8988T (cell line): ENCODE data around the gene ZNF157.
"Not testable (repeated sequence)": the region's sequence is repeated elsewhere in the genome, so short reads cannot be mapped to it uniquely, and the experiment has no call there.

Experiments used
- DNase-seq: peaks from one replicate; pipeline ENCODE4 v3.0.0; 2011

Gene ZNF157

DNA sequence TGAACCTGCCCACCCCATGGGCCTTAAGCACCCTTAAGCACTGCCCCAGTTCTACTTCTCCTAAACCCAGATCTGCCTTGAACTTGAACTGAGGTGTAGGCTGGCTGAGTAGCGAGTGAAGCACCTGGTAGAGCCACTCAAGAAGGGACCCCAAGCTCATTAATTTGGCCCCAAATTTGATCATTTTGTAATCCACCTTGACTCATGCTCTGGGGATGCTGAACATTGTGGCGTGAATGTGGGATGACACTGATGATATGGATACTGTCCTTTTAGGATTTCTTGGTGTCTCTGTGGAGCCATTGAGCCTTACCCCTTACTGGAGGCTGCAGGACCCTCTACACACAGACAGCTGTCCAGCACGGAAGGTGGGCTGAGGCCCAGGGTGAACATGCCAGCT, at the start of gene ZNF157:
TSS of gene ZNF157 (plus strand) at position 301 of the 400 bp plus-strand sequence. CDS start at position 392, 91 bp downstream.
- DNase-seq, result no peak

DNA sequence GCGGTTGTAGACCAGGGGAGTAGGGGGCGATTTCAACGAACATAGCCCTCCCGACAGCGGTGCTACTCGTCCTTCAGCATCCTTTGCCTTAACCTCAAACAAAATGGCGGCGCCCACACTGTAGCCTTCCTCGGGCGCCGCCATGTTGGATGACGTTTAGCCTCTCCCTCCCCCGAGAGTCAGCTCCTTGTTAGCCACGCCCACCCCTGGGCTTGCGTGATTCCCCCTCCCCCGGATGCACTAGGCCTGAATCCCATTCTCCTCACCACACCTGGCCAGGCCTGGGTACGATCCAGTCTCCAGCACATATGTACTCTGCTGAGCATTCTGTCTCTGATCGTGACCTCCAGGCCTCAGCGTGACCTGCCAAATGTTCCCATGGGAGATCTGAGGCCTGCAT, 49.0 kb upstream of the ZNF157 start:
- no peak for DNase-seq

DNA sequence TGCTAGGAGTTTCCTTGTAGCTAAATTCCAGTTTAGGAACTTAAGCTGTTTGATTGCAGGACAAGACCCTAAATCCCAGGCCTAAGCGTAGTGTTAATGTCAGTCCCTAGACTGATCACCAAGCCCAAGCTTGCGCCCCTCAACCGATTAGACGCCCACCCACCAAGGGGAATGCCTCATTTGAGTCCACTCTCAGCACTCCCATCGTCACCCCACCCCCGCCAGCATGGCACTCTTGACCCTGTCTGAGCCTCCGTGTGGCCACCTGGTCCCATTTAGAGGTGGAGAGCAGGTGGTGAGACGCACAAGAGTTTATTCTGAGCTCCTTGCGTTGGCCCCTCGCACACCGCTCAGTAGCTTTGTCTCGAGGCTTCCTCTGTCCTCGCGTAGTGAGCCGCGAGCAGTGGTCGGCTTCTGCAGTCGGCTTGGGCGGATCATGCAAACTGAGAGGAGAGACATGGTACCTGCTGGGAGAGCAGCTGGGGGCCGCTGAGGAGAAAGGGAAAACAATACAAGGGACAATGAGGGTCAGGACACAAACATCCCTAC, 48.5 kb upstream of the ZNF157 start:
- no peak for DNase-seq

DNA sequence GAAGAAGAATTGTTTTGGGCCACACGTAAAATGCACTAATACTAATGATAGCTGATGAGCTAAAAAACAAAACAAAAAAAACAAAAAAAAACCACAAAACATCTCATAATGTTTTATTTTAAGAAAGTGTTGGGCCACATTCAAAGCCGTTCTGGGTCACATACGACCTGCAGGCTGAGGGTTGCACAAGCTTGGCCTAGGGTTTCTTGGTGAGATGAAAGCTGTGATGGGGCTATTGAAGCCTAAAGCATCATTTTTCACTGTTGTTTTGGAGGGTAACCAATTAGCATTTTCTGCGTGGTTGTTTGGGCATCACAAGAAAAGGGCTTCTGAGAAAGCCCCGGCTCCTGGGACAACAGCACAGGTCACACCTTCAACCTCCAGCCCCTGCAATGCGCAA, 42.5 kb upstream of the ZNF157 start:
- no peak for DNase-seq

DNA sequence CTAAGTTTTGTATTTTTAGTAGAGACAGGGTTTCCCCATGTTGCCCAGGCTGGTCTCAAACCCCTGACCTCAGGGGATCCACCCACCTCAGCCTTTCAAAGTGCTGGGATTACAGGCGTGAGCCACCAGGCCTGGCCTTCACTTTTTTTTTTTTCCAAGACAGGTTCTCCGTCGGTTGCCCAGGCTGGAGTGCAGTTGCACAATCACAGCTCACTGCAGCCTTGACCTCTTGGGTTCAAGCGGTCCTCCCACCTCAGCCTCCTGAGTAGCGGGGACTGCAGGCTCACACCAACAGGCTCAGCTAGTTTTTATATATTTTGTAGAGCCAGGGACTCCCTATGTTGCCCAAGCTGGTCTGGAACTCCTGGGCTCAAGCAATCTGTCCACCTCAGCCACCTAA, 37.6 kb upstream of the ZNF157 start:
- not testable (repeated sequence) for DNase-seq

DNA sequence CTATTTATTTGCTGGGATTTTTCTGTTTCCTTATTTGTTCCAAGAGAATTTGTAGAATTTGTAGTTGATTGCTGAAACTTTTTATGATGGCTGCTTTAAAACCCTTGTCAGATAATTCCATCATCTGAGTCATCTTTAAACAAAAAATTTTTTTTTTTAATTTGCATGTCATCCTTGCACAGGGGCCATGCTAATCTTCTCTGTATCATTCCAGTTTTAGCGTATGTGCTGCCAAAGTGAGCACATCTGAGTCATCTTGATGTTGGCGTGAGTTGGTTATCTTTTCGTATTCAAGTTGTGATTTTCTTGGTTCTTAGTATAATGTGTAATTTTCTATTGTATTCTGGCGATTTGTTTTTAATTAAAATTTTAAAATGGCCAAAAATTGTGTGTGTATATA, 18.7 kb upstream of the ZNF157 start:
- DNase-seq, result no peak

DNA sequence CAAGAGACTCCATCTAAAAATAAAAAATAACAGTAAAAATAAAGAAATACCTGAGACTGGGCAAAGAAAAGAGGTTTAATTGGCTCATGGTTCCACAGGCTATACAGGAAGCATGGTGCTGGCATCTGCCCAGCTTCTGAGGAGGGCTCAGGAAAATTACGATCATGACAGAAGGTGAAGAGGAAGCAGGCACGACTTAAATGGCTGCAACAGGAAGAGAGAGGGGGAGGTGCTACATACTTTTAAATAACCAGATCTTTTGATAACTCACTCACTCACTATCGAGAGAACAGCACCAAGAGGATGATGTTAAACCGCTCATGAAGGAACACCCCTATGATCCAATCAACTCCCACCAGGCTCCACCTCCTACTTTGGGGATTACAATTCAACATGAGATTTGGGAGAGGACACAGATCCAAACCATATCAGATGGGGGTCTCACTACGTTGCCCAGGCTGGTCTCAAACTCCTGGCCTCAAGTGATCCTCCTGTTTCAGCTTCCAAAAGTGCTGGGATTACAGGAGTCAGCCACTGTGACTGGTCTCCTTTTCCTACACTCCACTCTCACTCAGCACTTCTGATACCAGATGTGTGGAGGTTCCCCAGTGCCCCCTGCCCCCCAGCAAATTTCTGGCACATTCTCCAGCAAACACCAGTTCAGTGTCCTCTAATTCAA, 11.9 kb upstream of the ZNF157 start:
- no peak for DNase-seq

DNA sequence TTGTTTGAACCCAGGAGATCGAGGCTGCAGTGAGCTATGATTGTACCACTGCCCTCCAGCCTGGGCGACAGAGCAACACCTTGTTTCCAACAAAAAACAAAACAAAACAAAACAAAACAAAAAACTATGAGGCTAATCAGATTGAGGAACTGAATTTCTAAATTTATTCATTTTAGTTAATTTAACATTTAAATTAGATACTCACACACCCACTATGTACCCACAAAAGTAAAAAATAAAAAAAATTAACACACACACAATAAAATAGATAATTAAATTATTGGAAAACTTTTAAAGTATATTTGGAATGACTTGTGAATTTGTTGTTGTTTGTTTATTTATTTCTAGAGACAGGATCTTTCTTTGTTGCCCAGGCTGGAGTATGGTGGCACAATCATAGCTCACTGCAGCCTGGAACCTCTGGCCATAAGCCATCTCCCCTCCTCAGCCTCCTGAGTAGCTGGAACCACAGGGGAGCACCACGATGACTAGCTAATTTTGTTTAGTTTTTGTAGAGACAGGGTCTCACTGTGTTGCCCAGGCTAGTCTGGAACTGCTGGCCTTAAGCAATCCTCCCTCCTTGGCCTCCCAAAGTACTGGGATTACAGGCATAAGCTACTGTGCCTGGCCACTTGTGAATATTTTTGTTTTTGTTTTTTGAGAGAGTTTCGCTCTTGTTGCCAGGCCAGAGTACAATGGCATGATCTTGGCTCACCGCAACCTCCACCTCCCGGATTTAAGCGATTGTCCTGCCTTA, 9.8 kb upstream of the ZNF157 start:
- DNase-seq, result no peak

DNA sequence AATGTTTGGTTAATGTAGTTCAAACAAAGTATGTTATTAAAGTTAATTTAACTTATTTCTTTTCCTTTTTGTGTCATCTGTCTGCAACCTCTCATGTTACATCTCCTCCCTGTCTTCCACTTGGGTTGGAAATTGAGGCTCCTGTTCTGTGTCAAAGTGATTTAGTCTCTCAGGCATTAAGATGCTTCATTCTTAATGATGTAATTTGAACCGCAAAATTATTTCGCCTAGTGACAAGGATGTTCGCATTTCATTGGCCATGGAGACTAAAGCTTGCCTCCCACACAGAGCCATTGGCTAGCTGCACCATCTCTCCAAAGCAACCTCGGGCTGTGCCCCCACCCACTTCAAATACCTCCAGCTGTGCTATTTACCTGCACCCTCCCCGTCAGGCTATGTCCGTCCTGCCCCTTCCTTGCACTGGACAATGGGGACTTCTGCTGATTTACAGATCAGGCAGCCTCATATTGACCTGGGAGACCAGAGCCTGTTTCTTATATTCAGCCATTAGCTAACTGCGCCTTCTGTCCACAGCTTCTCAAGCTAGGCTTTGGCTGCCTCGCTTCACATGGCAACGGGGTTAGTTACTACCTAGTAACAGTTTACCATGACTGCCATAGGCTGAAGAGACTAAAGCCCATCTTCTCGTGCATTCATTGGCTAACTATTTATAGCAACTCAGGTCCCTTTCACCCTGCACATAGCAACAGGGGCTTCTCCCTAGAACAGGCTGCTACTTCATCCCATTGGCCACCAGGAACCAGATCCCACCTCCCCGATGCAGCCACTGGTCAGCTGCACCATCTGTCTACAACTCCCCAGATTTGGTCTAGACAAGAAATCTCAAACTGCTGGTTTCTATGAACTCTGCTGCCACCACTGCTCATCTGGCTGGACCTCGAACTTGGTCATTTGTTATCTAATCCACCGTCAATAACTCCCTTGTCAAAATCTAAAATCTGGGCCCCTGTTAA, 8.6 kb upstream of the ZNF157 start:
- DNase-seq, result peak; percentile 66

DNA sequence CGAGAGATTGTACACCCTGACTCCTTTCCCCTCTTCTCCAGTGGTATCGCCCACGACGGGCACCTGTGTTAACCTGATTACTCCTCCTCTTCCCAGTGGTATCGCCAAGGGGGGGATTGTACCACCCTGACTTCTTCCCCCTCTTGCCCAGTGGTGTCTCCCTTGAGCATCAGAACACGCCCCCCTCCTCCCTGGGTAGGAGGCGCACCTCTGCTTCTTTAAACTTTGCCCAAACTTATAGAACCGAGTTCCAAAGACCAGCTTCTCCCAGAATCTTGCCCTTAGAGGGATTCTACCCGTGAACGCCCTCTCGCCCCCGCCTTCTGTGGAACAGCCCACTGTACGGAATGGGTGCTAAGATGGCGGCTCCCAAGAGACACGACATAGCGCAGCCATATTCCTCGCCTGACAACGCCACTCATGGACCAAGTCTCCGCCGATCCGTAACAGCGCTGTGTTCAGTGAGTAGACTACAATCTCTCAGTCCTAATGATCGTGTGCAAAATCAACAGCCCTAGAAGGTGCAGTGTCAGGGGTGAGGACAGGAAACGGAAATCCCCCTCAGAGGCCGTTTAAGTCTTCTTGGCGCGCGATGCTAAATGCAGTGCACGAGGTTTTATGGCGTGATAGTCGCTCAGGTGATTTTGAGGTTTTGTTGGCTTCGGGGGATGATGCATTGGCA, 4.2 kb upstream of the ZNF157 start:
- peak; percentile 53 for DNase-seq

DNA sequence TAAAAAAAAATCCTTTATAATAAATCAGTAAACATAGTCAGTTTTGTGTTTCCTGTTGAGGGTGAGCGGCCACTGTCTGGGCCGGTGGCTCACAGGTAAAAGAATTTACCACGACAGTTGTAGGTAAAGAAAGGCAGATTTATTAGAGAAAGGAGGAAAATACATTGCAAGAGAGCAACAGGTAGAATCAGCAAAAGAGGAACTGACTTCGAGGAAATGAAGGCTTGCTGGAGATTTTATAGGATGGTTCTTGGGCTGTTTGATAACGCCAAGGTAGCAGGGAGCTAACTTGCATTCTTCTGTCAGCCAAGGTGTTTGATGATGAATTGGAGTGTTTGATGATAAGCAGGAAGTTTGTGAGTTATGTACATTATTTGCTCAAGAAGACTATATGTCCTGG, 2.8 kb downstream of the ZNF157 start:
- DNase-seq, result no peak

DNA sequence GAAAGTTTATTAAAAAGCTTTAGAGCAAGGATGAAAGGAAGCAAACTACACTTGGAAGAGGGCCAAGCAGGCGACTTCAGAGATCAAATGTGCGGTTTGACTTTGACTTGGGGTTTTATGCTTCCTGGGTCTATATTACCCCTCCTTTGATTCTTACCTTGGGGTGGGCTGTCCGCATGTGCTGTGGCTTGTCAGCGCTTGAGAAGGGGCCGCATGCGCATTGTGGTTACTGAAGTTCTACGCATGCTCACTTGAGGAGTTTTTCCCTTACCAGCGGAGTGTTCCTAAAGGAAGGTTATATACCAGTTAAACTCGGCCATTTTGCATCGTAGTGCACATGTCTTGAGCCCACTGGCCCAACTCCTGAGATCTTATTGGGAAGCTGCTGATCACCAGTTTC, 9.9 kb downstream of the ZNF157 start:
- DNase-seq, result no peak

DNA sequence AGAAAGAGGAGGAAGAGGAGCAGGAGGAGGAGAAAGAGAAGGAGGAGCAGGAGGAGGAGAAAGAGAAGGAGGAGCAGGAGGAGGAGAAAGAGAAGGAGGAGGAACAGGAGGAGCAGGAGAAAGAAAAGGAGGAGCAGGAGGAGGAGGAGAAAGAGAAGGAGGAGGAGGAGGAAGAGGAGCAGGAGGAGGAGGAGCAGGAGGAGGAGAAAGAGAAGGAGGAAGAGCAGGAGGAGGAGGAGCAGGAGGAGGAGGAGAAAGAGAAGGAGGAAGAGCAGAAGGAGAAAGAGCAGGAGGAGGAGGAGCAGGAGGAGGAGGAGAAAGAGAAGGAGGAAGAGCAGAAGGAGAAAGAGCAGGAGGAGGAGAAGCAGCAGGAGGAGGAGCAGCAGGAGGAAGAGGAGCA, 10.5 kb downstream of the ZNF157 start:
- DNase-seq, result not testable (repeated sequence)

DNA sequence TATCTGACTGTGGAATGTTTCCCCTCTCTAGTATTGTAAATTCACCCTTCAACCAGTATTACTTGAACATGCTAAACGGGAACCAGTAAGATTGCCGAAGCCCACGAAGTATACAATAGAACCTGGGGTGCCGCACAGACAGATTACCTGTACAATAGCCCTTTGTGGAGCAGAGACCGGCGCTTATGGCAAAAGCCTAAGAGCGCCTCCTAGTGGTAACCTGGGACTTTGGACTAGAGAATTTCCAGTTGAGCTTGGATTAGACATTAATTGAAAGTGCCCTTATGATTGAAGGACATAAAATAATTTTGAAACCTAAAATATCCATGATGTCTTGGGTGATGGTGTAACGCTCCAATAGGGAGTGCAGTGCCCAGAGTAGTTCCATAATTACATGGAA, 14.1 kb downstream of the ZNF157 start:
- DNase-seq, result no peak

DNA sequence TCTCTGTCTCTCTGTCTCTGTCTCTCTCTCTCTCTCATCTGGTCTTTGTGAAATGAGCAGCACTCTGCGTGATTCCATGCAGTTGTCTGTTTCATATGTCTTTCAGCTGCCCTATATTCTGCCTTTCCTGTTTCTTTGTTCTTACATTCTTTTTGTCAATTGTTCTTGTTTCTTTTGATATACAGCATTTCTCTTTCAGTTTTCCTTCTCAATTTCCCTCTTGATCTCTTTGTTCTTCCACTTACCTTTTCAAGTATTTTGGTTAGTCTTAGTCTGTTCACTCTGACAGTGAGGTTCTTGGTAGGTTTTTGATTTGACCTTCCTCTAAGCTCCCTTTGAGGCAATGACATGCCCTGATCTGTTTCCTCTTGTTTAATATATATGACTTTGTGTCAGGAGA, 20.4 kb downstream of the ZNF157 start:
- DNase-seq, result no peak

DNA sequence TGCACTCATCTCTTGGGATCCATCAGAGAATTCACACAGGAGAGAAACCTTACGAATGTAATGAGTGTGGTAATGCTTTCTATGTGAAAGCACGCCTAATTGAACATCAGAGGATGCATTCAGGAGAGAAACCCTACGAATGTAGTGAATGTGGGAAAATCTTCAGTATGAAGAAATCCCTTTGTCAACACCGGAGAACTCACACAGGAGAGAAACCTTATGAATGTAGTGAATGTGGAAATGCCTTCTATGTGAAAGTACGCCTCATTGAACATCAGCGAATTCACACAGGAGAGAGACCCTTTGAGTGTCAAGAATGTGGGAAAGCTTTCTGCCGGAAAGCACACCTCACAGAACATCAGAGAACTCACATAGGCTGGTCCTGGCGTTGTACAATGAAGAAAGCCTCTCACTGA, 42.8 kb downstream of the ZNF157 start:
- no peak for DNase-seq

DNA sequence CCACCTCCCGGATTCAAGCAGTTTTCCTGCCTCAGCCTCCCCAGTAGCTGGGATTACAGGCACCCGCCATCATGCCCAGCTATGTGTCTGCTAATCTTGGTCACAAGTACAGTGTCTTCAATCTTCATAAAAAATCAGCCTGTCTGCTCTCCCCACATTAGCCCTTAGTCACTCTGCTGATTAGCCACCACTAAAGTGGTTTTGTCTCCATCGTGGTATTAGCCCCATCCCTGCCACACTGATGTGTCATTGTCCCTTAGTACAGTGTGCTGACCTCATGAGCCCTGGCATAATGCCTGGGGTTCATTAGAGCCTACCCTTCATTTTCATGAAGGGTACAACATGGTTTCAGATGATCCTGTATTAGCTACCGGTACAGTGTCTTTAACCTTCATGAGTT, 49.9 kb downstream of the ZNF157 start:
- no peak for DNase-seq

DNA sequence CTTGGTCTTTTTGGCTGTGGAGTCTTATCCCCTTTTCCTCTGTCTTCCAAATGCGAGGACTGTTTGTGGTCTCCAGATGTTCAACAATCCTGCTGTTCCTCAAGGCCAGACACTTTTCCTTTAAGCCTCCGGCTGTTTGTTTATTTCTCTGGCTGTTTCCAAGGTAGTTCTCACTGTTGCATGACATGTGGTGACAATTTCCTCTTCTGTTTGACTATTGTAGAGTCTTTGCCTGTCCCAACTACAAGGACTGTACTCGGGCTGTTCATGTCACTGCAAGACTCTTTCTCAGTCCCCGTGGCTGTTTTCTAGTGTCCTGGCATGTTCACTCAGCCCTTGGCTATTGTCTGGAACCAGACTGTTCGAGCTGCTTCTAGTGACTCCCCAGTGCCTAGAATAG, 50.6 kb downstream of the ZNF157 start:
- no peak for DNase-seq

DNA sequence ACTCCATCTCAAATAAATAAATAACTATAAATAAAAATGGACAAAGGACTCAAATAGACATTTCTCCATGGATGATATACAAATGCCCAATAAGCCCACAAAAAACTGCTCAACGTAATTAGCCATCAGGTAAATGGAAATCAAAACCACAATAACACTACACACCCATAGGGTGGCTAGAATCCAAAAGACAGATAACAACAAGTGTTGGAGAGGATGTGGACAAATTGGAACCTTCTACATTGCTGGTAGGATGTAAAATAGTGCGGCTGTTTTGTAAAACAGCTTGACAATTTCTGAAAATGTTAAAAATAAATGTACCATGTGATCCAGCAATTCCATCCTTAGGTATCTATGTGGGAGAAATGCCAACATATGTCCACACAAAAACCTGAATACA, 52.1 kb downstream of the ZNF157 start:
- no peak for DNase-seq

DNA sequence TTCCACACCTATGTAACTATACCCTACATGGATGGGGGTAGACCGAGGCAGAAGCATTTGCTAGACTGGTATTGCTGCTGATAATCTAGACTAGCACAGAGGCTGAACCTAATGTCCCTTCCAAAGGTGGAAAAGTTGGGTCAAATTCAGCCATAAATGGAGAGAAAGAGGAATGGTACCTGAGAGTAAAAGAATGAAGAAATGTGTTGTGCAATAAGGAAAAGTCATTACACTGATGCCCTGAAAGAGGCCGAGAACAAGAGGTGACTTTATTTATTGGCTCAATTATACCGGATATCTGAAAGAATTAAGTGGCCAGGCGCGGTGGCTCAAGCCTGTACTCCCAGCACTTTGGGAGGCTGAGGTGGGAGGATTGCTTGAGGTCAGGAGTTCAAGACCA, 60.5 kb downstream of the ZNF157 start:
- no peak for DNase-seq

DNA sequence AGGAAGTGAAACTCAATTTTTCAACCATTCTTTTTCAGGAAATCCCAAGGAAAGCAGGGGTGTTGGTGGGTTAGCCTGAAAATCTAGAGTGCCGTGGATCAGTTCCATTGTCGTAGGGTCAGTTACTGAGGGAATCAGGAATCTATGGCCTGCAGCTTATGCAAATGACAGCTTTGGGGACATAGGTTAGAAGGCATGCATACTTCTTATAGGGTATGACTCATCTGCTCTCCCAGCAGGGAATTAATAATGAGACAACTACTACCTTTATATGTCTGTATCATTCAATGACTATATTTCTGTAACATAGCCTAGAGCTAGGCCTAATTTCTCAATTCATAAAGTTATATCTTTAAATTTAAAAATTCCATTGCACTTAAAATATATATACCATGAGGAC, 76.1 kb downstream of the ZNF157 start:
- no peak for DNase-seq

DNA sequence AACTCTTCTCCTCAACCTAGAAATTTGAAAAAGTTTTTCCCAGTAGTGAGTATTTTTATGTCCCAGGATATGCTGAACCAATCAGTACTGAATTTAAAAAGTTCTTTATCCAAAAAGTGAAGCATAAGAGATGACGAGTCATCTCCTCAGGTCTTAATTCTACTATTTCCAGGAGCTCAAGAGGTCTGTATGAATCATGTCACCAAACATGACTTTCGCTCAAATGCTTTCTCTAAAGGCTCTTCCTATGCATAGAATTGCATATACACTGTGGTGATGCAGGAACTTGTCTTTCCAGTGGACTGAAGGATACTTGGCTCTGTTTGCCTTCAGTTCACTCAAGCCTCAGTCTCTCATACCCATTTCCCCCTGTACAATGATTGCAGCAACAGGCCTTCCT, 76.6 kb downstream of the ZNF157 start:
- no peak for DNase-seq

DNA sequence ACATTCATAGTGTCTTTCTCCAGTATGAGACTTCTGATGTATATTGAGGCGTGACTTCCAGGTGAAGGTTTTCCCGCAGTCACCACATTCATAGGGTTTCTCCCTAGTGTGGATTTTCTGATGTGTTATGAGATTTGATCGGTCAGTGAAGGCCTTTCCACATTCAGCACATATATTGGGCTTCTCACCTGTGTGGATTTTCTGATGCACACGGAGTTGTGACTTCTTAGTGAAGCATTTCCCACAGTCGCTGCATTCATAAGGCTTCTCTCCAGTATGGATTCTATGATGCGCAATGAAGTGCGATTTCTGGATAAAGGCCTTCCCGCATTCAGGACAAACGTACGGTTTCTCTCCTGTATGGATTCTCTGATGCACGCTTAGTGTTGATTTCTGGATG, 77.2 kb downstream of the ZNF157 start:
- no peak for DNase-seq
